Cerebellar cortex (tissue), 1 donor: Measurements from ENCODE around the gene SLC38A10.

Experiments used
- DNase-seq: peaks from one replicate; pipeline ENCODE4 v3.0.0-alpha.2; 2015; ENCODE audit warnings: low spot score

SLC38A10 gene

DNA sequence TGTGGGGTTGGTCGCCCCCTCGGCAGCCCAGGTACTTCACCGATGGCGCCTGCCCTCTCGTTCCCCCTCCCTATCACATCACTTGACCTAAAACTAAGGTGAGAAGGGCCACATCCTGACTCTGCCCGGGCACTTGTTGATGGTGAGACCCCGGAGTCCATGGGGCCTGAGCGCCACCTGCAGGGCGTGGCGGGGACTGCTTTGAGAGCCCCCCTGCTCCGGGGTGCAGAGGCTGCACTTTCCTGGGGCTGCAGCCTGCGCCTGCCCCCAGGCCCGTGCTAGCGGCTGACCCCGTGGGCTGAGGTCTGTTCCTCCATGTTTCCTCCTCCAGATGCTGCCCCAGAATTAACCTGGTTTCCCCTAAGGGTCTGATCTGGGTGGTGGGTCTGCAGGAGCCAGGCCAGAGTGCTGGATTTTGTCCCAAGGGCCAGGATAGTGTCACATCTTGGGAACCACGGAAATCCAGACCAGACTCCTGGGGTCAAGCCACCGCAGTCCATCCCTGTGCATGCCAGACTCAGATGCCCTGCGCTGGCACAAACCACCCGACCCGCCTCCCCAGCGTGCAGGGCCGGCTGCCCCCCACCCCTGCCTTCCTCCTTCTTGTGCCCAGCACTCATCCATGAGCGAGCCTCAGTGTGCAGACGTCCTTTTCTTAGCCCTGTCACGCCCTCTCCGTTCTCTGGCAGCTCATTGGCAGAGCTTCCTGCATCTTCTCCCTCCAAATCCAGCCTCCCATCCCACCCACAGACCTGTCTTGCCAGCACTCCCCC lies 53.3 kb downstream of the SLC38A10 start:
- DNase-seq = peak; percentile 60

DNA sequence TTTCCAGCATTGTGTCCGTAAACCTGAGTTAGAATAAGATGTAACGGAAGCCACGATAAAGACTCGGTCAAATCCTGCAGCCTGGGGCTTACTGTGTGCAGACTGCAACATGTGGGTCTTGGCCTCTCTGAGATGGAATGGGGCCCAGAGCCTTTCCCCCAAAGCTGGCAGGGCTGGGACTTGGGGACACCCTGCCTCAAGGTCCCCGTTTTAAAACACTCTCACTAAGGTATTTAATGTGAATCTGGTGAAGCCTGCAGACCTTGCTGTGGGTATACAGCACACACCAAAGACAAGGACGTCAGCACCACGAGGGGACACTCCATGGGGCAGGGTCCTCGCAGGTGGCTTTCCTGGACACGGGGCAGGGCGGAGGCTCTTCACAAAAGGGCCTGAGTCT lies 53.9 kb downstream of the SLC38A10 start:
- no peak for DNase-seq

DNA sequence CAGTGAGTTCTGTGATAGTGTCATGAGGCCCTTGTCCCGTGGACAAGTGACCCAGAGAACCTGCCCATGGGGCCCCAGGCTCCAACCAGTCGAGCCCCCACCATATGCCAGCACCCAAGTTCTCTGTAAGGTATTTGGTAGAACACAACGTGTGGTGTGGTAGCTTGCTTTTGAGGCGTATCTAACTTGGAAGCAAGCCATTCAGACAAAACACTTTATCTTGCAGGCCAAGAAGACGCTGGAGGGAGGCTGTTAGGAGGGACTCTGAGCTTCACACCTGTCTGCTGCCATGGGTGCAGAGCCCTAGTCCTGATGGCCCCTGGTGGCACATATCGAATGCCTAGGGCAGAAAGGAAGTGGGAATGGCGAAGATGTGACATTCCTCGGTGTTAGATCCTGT lies 54.3 kb downstream of the SLC38A10 start:
- DNase-seq = no peak

GRCh38 chr17:81239714-81240555 lies 55.2 kb downstream of the SLC38A10 start:
- no peak for DNase-seq

DNA sequence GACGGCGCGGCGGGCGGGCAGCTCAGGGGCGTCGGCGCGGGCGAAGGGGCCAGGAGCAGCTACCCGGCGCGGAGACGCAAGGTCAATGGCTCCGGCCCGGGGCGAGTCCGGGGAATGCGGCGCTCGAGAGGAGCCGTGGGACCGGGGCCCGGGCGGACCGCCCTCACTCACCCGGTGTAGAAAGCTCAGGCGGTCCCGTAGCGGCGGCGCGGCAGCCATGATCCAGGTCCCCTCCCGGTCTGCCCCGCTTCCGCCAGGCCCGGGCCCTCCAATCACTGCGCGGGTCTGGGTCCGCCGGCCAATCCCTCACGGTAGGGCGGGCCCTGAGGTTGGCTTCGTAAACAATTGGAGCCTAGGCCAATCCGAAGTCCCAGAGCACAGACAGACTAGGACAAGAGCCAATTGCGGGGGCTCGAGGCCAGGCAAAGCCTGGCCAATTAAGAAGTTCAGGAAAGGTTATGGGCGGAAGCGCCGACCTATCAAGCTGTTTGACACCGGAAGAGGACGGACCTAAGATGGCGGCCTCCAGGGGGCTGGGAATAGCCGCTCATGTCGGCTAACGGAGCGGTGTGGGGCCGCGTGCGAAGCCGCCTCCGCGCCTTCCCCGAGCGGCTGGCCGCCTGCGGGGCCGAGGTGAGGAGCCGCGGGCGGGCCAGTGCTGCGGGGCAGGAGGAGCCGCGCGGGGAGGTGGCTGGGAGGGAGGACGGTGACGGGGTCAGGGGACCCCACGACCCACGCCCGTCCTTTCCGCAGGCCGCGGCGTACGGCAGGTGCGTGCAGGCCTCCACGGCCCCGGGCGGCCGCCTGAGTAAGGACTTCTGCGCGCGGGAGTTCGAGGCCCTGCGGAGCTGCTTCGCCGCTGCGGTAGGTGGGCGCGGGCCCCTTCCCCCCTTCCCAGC lies 56.0 kb downstream of the SLC38A10 start, which contains the start of the genes NDUFAF8 and TEPSIN:
TSS of gene NDUFAF8 (plus strand) at position 504 of the 899 bp plus-strand sequence. CDS start at position 550, 46 bp downstream.
TSS of gene TEPSIN (minus strand) at position 241 of the 899 bp plus-strand sequence. CDS start at position 219, 22 bp downstream.
- peak; percentile 100 for DNase-seq

DNA sequence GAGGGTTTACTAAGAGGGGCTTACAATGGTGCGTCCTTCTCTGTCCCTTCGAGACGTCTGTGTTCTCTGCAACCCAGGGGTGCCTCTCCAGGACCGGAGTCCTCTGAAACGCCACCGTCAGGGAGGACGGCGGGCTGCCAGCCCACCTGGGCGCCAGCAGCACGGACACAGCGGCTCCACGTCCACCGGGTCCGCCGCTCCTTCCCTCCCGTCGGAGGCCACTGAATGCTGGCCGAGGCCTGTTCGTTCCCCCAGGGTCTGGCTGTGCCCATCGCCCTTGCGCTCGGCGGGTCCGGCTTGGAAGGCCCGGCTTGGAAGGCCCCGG lies 56.7 kb downstream of the SLC38A10 start:
- no peak for DNase-seq

DNA sequence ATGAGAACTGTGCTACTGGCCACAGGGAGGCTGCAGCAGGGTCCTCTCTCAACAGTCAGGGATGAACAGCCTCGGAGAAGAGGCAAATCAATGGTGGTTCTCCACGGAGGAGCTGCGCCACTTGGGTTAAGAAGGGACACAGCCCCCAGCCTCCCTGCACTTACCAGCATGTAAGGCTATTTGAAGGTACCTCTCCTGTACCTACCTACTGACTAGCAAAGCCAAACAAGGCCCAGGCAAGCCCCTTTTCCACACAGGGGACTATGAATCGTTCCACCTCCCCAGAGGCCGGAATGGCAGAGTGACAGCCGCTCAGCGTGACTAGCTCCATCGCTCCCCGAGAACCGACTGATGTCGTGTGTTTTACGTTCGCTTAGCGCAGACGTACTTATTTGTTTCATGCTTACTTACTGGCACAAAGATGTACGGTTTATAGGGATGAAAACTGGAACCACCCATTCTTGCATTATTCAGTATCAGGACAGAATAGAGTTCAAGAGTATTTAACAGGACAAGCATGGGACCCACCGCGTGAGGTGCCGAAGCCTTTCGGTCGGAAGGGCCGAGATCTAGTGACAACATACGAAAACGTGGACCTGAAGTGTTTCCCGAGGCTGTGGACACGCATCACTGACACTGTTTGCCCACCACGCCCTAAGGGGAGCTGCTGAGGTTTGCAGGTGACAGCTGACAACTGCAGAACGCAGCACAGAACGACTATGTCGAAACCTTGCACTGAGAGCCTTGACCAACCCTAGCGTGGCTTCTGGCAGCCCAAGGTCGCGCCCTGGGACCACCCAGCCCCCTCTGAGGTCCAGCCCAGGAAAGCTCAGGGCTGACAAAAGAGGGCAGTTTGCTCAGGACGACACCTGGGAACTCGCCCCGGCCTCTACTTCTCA lies 57.3 kb downstream of the SLC38A10 start:
- no peak for DNase-seq

DNA sequence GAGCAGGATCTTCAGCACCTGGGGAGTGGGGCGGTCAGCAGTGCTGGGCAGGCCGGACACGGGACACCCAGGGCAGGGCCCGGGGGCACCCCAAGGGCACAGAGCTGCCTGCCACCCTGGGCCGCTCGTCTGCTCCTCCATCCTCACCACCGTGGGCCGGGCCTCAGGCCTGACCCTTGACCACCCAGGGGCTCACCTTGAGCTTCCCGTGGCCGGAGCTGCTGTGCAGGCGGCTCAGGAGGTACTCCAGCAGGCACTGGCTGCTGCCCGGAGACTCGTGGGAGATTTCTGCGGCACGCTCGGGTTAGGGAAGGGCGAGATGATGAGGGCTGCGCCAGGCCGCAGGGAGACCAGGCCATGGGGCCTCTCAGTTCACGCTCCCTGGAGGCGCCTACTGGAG lies 58.3 kb downstream of the SLC38A10 start:
- DNase-seq = no peak

DNA sequence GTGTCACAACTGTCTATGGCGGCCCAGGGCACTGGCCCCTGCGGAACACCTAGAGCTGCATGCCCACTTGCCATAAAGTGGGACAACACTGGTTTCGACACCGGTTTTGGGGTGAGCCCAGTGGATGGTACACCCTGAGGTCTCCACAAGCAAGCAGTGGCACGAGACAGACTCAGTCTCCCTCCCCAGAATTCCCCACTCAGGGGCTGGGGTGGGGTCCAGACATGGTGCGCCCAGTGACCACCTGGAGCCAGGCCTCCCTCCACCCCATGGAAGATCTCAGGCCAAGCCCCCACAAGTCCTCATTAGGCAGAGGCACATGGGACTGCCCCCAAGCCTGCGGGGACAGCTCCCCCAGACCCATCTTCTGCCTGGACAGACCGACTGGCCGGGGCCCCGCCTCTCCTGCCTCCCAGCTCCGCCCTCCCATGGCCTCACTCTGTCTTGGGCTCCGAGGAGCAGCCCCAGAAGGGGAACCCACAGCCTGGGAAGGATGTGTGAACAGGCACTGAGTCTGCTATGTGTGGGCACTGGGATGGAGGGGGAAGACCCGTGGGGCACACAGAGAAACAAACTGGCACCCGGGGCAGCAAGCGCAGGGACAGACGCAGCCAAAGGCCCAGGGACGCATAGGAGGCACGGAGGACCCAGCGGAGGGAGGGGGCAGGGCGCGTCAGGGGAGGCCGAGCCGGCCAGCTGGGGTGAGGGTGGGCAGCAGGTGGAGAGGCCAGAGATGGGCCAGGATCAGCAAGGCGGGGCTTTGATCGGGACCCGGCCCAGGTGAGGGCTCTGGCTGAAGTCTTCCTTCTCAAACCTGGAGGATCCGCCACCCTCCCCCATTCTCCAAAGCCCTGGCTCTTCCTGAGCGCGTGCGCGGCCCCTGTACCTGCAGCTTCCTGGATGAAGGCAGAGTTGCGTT lies 59.0 kb downstream of the SLC38A10 start:
- DNase-seq = no peak

DNA sequence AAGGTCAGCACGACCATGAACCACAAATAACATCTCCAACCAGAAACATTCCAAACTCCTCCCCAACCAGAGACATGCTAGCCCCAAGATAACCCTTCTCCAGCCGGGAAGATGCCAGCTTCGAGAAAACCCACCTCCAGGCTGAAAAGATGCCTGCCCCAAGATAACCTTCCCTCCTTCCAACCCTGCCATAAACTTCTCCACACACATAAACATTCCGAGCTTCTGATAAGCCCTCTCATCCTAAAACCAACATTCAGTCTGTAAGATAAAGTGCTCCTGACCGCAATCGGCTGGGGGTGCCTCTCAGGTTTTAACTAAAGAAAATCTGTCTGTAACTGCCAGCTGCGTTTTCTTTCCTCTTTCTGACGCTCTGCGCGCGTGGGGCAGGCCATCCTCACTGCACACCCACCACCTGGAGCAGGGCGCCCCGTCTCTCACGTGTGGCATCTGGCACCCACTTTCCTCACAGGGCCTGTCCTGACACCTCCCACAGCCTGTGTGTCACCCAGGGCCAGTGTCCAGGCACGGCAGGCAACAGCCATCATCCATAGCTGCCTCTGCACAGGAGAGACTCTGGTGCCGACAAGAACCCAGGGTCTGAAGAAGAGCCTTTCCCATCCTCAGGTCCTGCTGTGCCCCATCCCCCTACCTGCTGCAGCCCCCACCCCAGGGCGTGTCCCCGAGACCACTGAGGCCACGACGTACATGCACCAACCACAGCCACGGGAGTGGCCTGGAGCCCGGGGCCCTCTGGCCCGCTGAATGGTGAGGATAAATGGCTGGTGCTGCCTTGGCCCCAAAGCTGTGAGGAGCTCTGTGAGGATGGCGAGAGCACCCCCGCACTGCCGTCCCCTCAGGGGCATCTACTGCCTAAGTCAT lies 59.9 kb downstream of the SLC38A10 start:
- no peak for DNase-seq

GRCh38 chr17:81234506-81234855 lies 60.6 kb downstream of the SLC38A10 start:
- no peak for DNase-seq

- no peak for DNase-seq
Observed at GRCh38 chr17:81233811-81234505, 61.1 kb downstream of the SLC38A10 start.

DNA sequence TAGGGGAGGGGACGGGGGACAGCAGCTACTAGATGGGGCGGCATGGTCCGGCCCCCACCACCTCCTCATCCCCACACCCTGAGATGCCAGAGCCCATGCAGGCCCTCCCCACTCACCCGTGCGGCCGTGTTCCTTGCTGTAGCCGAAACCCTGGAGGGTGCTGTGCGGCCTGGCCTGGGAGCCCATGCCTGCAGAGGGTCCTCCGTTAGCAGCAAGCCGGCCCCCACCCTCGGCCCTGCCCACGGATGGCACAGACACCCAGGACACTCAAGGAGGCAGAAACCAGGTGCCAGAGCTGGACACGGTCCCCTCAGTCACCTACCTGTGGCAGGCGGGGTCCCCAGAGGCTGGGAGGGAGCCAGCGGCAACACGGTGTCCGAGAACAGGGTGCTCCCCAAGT lies 61.8 kb downstream of the SLC38A10 start:
- DNase-seq = no peak

DNA sequence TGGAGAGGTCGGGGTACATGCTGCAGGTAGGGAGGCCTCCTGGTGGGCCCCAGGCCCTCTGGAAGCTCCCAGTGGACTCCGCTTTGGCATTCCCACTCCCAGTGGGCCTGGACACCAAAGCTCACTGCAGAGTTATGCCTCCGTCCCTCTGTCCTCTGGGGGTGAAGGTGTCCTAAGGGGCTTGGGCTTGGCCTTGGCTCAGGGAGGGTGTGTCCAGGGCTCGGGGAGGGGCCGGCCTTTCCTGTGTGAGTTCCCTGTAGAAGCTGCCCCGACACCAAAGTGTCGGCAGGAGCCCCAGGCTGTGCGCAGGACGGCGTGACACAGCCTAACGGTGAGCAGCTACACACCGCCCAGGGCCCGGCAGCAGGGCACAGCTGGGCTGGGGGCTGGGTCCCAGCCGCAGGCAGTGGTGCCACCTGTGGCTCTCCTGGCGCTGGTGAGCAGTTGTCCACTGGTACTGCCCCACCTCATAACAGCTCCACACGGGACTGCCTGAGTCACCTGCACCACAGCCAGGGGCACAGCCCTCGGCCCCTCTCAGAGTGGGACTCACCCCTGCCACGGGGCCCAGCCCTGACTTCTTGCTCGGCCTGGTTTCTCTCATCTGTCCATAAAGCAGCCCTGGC lies 62.4 kb downstream of the SLC38A10 start:
- DNase-seq = no peak

DNA sequence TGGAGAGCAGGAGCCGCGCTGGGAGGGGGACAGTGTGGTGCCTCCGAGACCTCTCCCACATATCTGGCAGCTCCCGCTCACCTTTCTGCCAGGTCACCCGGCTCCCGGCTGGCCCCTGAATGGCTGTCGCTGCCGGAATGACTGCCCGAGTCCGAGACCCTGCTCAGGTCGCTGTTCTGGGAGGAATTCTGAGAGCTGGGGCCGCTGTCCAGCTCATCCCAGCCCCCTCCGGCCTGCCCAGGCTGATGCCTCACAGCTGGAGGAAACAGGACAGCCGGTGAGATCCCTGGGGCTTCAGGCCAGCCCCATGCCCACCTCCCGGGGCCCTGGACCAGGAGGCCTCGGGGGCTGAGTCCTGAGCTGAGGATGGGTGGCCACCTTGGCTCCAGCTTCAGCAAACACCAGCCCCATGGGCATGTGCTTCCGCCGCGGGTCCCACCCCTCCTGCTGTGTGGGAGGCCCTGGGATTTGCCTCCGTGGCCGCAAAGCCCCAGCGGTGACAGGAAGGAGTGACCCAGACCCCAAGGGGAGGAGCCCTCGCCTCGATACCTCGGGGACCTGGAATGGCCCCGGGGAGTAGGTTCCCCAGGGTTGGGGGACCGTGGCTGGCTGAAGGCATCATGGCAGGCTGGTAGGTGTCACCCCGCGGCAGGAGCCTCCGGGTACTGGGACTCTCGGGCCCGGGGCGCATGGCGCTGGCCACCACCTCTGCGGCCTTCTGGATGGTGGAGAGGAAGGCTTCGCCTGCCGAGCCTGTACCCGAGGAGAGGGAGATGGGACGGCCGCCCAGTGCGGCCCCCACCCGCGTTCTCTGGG lies 63.1 kb downstream of the SLC38A10 start:
- no peak for DNase-seq

- no peak for DNase-seq
Observed at GRCh38 chr17:81231121-81231645, 63.9 kb downstream of the SLC38A10 start.
